Activated naive CD4-positive, alpha-beta T cell treated with Interleukin-2 at 50 U/mL for 16 hours (primary cell): Measurements from ENCODE around the gene ZNF497.
"Not testable (repeated sequence)": the region's sequence is repeated elsewhere in the genome, so short reads cannot be mapped to it uniquely, and the experiment has no call there.

Experiments used
- DNase-seq: peaks from one replicate; pipeline ENCODE4 v3.0.0-alpha.2; 2020

ZNF497 gene

DNA sequence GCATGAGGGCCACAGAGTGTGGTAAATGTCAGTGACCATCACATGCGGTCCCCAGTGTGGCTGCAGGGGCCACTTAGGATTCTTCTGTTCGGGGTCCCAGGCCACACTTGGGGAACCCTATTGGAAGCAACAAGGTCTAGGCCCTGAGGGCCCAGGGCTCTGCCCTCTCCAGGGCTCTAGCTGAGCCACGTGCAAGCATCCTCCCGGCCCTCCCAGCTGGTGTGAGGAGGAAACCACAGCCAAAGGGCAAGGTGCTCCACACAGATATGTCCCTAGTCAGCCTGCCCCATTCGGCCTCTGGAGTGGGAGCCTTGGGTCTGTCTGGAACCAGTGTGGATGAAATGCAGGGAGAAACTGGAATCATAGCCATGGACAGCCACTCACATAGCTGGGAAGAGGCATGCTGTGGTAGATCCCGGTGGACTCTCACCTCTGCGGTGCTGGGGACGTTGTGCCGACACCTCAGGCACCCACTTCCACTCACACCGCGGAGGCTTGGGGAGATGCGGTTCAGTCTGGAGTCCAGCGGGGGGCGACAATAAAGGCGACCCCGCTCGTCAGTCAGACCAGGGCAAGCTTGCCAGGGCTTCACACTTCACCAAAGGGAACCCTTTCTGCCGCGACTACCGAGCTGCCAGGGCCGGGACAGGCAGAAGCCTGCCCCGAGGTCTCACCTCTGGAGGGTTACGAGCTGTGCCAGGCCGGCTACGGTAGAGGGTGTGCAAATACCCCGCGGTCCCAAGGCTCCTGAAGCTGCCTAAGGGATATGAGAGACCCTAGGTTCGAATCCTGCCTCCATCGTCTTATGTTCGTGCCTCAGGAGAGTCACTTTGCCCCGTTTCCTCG lies 4.3 kb upstream of the ZNF497 start:
- no peak for DNase-seq

DNA sequence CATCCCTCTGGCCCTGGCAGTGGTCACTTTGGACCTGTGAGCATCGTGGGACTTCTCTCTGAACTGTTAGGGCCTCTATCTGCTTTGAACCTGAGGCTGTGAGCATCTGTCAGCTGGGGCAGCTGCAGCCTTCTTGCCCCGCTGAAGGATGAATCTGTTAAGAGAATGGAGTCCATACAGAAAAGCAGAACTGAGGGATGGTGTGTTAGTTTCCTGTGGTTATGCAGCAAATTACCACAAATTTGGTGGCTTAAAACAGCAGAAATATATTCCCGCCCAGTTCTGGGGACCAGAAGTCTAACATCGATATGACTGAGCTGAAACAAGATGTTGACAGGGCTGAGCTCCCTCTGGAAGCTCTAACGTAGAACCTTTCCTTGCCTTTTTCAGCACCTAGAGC lies 1.6 kb upstream of the ZNF497 start:
- no peak for DNase-seq

DNA sequence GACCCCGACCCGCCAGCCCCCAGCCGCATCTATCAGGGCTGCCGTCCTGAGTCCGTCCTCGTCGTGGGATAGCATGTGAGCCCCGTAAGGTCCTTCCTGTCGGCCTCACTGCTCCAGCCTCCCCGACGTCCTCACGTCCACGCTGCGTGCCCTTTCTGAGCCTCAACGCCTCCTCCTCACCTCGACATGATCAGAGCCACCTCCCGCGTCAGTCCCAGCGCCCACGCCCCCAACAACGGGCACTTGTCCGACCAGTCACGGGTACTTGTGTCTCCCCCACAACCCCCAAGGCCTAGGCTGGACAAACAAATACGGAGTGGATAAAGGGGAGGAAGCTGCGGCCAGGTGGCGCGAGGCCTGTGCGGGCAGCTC lies 665 bp downstream of the ZNF497 start:
- DNase-seq, result peak; percentile 53

DNA sequence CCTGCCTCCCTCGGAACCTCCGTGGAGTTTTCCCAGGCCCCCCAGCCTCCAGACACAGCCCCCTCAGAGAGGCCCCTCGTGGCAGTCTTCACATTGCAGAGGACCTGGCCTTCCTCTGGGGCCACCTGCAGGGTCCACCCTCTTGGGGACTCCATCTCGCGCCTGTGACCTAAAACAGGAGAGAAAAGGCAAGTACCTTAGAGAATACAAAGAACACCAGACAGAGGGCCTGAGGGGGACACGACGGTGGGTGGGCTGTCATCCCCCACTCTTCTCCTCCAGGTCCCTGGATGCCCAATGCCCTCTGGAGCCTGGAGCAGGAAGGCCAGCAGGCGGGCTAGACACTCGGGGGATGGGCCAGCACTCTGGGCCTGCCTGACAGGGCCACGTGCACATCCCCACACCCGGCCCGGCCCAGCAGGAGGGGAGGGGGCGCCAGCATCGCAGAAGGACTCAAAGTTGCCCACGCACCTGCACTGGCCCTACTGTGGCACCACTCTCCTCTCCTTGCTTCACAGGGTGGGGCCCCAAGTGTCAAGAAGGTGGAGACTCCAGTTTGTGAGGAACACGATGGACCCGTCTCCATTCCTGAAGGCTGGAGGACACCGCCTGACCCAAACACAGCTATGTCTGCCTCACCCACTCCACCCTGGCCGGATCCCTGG lies 4.9 kb downstream of the ZNF497 start:
- DNase-seq, result no peak

DNA sequence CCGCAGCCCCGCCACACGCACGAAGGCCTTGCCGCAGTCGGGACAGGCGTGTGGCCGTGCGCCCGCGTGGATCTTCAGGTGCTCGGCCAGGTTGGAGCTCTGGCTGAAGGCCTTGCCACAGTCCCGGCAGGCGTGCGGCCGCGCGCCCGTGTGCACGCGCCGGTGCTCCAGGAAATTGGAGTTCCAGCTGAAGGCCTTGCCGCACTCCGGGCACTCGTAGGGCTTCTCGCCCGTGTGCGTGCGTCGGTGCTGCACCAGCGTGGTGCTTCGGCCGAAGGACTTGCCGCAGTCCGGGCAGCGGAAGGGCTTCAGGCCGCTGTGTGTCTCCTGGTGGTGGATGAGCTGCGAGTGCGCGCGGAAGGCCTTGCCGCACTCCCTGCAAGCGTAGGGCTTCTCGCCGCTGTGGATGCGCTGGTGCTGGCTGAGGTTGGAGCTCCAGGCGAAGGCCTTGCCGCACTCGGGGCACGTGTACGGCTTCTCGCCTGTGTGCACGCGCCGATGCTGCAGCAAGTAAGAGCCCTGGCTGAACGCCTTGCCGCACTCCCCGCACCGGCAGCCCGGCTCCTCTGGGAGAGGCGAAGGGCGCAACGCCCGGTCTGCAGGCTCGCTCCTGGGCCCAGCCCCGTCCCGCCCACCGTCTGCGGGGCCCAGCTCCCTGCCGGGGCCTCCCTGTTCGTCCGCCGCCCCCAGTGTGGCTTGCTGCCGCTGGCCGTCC lies 5.6 kb downstream of the ZNF497 start:
- no peak for DNase-seq

DNA sequence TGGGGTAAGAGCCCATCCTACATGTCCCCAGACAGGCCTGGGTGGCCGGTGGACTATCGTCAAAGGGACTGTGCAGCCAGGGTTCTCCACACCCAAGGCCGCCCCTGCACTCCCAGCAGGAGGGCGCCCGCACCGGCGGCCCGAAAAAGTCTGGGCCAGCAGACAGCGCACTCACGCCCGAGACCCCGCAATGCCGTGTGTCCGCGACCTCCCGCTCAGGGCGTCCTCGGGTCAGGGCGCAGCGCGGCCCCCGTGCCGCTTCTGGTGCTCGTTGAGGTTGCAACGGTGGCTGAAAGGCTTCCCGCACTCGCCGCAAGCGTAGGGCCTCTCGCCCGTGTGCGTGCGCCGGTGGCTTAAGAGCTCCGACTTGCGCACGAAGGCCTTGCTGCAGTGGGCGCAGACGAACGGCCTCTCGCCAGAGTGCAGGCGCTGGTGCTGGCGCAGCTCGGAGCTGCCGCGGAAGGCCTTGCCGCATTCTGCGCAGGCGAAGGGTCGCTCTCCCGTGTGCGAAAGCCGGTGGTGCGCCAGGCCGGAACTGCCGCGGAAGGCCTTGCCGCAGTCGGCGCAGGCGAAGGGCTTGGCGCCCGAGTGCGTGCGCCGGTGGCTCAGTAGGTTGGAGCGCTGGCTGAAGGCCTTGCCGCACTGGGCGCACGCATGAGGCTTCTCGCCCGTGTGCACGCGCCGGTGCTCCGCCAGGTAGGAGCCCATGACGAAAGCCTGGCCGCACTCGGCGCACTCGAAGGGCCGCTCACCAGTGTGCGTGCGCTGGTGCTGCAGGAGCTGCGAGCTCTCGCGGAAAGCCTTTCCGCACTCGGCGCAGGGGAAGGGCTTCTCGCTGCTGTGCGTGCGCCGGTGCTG lies 6.4 kb downstream of the ZNF497 start:
- DNase-seq, result peak; percentile 27

DNA sequence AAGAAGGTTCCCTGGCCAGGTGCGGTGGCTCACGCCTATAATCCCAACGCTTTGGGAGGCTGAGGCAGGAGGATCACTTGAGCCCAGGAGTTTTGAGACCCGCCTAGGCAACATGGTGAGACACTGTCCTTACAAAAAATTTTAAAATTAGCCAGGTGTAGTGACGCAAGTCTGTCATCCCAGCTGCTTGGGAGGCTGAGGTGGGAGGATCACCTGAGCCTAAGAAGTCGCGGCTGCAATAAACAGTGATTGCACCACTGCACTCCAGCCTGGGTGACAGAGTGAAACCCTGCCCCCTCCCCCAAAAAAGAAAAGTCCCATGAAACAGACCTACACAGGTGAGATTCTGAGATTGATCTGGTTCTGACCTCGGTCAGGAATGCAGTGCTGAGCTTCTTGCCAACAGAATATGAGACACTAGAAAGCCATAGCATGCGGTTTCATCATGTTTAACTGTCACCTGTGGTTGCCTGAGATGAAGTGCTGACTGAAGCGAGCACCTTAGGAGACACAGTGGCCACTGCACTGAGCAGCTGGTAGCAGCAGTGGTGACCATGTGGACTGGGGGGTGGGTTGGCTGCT lies 7.2 kb downstream of the ZNF497 start:
- DNase-seq, result no peak

DNA sequence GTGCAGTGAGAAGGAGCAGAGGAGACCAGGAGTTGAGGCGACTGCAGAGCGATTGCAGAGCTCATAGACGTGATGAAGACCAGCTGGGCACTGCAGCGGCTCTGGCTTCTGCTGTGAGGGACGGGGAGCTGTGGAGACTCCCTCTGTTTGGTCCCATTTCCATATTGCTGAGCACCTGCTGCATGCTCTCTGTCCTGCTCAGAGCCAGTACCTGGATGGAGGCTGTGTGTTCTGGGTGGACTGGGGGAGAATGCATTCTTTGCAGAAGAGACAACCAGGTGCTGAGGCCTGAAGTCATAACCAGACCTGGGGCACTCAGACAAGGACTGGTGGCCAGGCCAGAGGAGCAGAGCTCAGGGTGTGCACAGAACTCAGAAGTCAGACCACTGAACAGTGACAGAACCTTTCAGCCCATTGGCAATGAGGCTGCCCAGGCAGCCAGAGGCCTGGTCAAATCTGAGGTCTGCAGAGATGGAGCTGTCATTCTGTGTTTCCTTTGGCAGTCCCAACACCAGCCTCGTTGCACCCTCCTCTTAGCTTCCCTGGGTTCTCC lies 8.0 kb downstream of the ZNF497 start:
- no peak for DNase-seq

DNA sequence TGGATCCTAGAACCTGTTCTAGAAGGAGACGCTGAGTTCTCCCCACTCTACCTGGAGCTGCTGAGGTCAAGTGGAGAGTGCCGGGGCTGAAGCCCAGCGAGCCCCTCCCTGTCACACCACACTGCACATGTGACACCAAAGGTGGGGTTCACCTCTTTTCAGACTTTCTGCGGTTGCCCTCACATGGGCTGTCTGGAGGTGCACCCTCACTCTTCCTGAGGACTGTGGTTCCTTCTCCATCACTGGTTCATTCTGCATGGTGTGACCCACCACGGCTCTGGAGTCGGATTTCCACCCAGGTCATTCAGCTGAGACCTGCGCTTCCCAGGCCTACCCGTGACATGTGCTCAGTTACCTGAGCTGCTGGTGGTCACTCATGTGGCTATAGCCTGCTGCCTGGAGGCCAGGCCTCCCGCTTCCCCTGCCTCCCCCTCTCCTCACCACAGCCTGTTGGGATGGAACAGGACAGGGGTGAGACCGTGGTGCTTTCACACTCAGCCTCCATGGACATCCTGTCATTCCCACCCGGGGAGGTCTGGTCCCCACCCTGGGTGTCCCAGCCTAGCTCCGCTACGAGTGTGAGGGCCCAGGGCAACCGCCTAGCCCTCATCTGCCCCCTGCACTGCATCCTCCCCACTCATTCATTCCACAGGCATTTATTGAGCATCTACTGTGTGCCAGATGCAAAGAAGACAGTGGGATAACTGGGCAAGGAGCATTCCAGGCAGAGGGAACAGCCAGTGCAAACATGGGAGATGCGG lies 8.7 kb downstream of the ZNF497 start:
- no peak for DNase-seq

DNA sequence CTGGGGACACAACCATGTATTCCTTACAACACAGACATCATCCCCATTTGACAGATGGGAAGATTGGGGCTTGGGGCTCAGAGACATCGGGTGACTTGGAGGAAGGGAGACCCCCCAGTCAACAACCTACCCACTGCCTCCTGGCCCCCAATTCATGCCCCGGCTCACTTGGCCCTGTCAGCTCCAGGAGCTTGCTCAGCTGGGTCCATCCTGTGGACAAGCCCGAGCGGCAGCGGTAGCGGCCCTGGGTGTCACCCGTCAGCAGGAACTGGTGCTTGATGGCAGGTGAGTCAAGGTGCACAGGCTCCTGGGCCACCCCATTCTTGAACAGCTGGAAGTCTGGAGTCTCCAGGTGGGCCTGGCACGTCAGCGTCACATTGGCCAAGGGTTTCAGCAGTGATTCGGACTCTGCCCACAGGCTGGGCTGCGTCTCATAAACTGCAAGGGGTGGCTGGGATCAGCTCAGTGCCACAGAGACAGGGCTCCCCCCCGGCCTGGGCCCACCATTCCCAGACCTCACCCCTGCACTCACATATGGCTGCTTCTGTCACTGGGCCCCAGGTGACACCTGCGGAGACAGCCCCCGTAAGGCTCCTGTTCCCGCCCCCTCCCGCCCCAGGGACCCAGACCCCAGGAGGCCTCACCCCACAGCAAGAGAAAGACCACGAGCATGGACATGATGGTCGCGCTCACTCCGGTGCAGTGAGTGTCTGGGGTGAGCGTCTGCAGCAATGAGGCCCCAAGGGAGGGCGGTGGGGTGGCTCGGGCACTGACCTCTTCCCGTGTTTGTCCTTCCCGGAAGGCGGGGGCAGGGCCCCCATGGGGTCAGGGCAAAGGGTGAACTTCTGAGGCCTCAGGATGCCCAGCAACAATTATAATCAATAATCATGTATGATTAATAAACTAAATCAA lies 9.5 kb downstream of the ZNF497 start, which contains the start of gene A1BG:
Gene A1BG (minus strand): TSS at position 733 of the 912 bp plus-strand sequence. CDS start 55 bp downstream, at position 678.
- DNase-seq, result no peak

DNA sequence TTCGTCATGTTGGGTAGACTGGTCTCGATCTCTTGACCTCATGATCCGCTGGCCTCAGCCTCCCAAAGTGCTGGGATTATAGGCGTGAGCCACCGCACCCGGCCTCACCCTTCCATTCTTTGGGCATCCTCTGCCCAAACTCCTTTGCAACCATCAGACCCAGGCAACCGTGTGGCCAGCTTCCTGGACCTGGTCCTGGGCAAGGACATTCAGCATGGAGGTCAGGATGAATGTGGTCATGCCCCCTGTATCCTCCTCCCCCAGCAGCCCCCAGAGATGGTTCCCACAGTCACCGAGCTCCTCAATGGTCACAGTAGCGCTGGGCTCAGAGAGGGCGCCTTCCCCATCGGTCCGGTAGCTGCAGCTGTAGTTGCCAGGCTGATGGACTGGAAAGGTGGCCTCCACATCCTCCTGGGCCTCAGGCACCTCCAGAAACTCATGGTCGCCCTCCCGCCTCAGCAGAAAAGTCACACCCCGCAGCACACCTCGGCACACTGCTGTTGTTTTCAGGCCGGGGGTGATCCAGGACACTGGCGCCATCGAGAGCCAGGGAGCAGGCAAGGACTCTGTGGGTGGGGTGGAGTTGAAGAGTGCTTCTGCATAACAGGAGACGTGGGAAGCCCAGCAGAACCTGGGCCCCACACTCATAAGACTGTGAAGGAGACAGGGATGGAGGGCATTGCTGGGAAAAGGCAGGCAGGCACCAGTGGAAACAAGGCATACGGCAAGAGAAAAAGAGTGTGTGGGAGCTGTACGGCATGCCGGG lies 10.4 kb downstream of the ZNF497 start:
- no peak for DNase-seq

DNA sequence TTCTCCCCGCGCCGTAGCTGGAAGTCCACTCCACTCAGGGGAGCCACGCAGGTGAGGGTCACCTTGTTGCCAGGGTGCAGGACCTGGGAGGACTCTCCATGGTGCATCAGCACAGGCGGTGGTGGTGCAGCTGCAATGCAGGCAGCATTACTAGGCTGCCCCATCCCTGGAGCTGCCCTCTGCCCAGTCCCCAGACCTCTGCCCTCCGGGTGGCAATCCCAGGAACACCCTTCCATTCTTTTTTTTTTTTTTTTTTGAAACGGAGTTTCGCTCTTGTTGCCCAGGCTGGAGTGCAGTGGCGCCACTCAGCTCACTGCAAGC lies 11.0 kb downstream of the ZNF497 start:
- DNase-seq, result no peak

DNA sequence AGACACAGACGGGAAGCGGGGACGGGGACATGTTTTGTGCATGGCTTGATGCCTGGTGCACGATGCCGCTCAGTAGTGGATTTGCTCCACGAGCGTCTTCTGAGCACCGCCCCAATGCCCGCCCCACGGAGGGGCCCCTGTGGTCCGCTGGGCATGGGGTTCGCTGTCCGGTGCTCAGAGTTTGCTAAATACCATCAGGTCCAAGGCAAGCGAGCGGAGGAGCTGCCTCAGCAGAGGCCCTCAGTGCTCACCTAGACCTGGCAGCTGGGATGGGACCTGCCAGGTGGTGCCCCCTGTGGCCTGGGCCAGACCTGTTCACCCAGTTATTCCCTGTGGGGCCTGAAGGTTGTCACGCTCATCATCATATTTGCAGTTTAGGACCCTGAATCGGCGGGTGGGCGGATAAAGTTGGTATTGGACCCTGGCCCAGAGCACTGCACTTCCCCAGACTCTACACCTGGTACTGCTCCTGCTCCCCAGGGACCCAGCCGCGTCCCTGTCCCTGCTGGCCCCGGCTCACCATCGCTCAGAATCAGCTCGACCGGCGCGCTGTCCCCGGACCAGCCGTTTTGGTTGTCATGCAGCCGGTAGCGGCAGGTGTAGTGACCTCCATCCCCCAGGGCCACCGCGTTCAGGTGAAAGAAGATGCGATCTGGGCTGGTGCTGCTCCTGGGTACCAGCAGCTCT lies 11.5 kb downstream of the ZNF497 start:
- no peak for DNase-seq

DNA sequence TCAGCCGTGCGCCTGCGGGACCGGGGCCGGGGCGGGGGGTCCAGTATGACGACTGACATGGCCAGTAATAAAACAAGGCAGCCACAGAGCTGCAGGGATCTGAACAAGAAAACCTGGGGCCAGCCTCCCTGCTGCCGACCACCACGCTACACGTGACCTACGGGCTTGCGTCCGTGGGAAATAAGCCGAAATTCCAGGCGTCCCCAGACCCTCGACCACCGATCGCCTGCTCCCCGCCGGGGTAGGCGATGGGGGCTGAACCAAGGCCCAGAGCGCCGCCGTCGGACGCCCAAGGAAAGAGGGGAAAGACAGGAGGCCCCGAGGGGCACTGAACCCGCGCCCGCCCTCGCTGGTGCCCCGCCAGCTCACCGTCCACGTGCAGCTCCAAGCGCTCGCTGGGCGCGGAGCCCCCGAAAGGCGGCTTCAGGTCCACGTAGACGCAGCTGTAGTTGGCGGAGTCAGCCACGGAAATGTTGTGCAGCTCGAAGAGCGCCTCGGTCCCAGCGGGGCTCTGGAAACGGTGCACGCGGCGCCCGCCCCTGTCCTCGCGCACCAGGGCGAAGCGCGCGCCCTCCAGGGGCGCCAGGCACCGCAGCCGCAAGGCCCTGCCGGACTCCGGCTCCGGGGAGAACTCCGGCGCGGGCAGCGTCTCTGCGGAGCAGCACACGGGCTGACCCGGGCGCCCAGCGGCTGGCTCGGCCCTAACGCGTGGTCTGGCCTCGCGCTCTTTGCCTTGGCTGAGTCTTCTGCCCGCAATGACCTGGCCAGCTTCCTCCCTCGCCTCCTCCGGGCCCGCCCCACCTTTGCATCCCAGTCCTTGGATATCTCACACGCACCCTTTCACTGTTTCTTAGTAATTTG lies 12.3 kb downstream of the ZNF497 start:
- DNase-seq, result no peak

DNA sequence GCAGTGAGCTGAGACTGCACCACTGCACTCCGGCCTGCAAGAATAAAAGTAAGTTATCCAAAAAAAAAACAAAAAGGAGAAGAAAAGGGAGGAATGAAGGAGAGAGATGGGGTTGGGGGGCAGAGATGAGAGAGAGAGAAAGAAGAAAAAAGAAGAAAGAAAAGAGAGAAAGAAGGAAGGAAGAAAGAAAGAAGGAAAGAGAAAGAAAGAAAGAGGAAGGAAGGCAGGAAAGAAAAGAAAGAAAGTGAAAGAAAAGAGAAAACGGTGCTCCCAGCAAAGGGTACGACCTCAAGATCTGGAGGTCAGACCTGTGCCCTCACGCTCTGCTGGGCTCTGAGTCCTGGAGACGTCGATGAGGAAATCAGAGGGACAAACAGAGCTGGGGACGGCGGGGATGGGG lies 13.0 kb downstream of the ZNF497 start:
- no peak for DNase-seq

DNA sequence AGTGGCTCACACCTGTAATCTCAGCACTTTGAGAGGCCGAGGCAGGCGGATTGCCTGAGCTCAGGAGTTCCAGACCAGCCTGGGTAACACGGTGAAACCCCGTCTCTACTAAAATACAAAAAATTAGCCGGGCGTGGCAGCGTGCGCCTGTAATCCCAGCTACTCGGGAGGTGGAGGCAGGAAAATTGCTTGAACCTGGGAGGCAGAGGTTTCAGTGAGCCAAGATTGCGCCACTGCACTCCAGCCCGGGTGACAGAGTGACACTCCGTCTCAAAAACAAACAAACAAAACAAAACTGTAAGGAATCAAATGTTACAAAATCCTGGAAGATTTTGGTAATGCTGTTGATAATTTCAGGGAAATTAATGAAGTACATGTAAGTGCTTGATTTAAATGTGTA lies 14.5 kb downstream of the ZNF497 start:
- DNase-seq, result not testable (repeated sequence)

DNA sequence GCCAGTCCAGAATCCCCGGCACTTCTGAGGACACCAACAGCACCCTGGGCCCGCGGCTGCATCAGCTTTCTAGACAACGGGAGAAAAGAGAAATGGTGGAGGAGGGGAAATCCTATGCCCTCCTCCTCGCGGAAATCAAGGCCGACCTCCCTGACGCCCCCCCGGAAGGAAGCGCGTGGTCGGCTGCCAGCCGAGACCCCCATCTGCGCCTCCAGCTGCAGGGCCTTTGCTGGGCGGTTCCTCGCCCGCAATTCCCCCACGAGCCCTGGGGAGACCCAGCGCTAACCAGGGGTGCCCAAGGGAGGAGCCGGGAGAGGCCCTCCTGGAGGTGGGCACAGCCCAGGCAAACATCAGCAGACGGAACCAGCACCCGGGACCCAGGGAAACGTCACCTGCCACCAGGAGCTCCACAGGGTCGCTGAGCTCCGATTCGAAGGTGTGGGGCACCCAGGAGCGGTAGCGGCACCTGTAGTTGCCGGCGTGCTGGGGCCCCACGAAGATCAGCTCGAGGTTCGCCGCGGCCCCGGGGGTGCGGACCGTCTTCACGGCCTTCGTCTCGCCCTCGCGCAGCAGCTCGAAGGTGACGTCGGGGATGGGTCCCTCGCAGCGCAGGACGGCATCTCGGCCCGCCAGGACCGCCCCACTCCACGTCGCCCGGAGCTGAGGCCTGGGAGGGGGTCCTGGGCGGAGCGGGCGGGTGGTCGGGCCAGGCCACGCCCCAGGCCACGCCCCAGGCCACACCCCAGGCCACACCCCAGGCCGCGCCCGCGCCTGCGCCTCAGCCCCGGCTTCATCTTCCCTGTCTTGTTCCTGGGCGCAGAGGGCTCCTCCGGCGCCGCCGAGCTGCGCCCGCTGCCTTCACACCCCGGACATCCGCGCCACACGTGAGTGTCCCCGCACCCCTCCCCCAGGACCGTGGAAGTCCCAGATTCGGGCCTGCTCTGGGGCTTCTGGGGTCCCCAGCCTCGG lies 15.3 kb downstream of the ZNF497 start:
- peak; percentile 64 for DNase-seq
